Astrocyte (in vitro differentiated cells and primary cell): ENCODE data around the gene CDC42EP3. TPM values are rescaled to one million over a fixed set of nuclear protein-coding genes. Genes with fewer than 3 reads are reported as not detected.

Experiments
- DNase-seq: peaks from one replicate; pipeline ENCODE4 v3.0.0-alpha.2; 2010; ENCODE audit warnings: low read depth
- FAIRE-seq: peaks from 2 replicates; lab custom pipeline; 2011; peaks lifted over from hg19 to GRCh38; lab: Jason Lieb, UNC
- H2AFZ ChIP-seq: 2 replicates; pipeline ENCODE4 v1.6.0; 2012; ENCODE audit warnings: low read depth, low read length, inconsistent platforms
- H3K27ac ChIP-seq: 2 replicates; pipeline ENCODE4 v1.5.1; 2011; ENCODE audit warnings: low read depth, low read length, inconsistent platforms
- H3K27me3 ChIP-seq: 2 replicates; pipeline ENCODE4 v1.6.0; 2011; ENCODE audit warnings: low read length, inconsistent platforms; ENCODE audit not compliant: insufficient read depth
- H3K36me3 ChIP-seq: 2 replicates; pipeline ENCODE4 v1.5.1; 2011; ENCODE audit warnings: low read length, inconsistent platforms; ENCODE audit not compliant: insufficient read depth
- H3K4me1 ChIP-seq: 2 replicates; pipeline ENCODE4 v1.5.1; 2011; ENCODE audit warnings: low read length, inconsistent platforms; ENCODE audit not compliant: insufficient read depth
- H3K4me2 ChIP-seq: 2 replicates; pipeline ENCODE4 v1.6.0; 2012; ENCODE audit warnings: low read length, inconsistent platforms
- H3K4me3 ChIP-seq: 2 replicates; pipeline ENCODE4 v1.5.1; 2011; ENCODE audit warnings: low read depth, mild to moderate bottlenecking, low read length, inconsistent platforms; ENCODE audit not compliant: insufficient read depth
- H3K79me2 ChIP-seq: 2 replicates; pipeline ENCODE4 v1.6.0; 2012; ENCODE audit warnings: mild to moderate bottlenecking, low read length, inconsistent platforms; ENCODE audit not compliant: insufficient read depth
- H3K9ac ChIP-seq: 2 replicates; pipeline ENCODE4 v1.6.0; 2012; ENCODE audit warnings: mild to moderate bottlenecking, low read length, inconsistent platforms
- H3K9me3 ChIP-seq: 2 replicates; pipeline ENCODE4 v1.5.1; 2012; ENCODE audit warnings: low read depth, mild to moderate bottlenecking, low read length, inconsistent platforms; ENCODE audit not compliant: insufficient read depth
- H4K20me1 ChIP-seq: 2 replicates; pipeline ENCODE4 v1.6.0; 2012; ENCODE audit warnings: low read length, inconsistent platforms; ENCODE audit not compliant: insufficient read depth
- H3K27ac Mint-ChIP-seq: one replicate; pipeline ENCODE4 v1.8.0; 2021; ENCODE audit warnings: mild to moderate bottlenecking, mixed read lengths; ENCODE audit not compliant: unreplicated experiment
- H3K27me3 Mint-ChIP-seq: one replicate; pipeline ENCODE4 v1.8.0; 2021; ENCODE audit warnings: low read depth, mixed read lengths; ENCODE audit not compliant: unreplicated experiment
- H3K36me3 Mint-ChIP-seq: one replicate; pipeline ENCODE4 v1.8.0; 2021; ENCODE audit warnings: low read depth, mixed read lengths; ENCODE audit not compliant: unreplicated experiment
- H3K4me1 Mint-ChIP-seq: one replicate; pipeline ENCODE4 v1.8.0; 2021; ENCODE audit warnings: low read depth, mixed read lengths; ENCODE audit not compliant: unreplicated experiment
- H3K4me3 Mint-ChIP-seq: one replicate; pipeline ENCODE4 v1.8.0; 2021; ENCODE audit warnings: mild to moderate bottlenecking, moderate library complexity, mixed read lengths; ENCODE audit not compliant: unreplicated experiment
- H3K9me3 Mint-ChIP-seq: one replicate; pipeline ENCODE4 v1.8.0; 2021; ENCODE audit warnings: mild to moderate bottlenecking, mixed read lengths; ENCODE audit not compliant: unreplicated experiment
- CTCF ChIP-seq: IDR thresholded peaks from 2 replicates; pipeline ENCODE4 v1.5.1; 2011; ENCODE audit warnings: low read depth, mild to moderate bottlenecking, inconsistent platforms, low read length, moderate library complexity; ENCODE audit not compliant: insufficient read depth
- EZH2 ChIP-seq: IDR thresholded peaks from 2 replicates; pipeline ENCODE4 v1.6.1; 2012; ENCODE audit warnings: mild to moderate bottlenecking, low read length, inconsistent platforms; ENCODE audit not compliant: insufficient read depth
- total RNA-seq: library from RNA; stranded (reverse); gene quantifications from 2 replicates; pipeline ENCODE4 v1.2.1, GENCODE V29; 2021

Gene CDC42EP3
- total RNA-seq, 1 donor from 2014 or later = 94.3 TPM

- Mint-ChIP-seq H3K27ac (no peak overlapping the region), H3K27me3 (no peaks in the 10 kb centered on the region)
These were observed 15.5 kb upstream of the CDC42EP3 start for GRCh38 chr2:37686792-37687526.

GRCh38 chr2:37684809-37685208 is 13.4 kb upstream of the CDC42EP3 start:
- H3K4me3 ChIP-seq = no peak overlapping the region
- H3K4me3 Mint-ChIP-seq = no peak overlapping the region
- peaks cover 30% of the 10 kb centered on the region for H3K4me1 ChIP-seq
- no peaks in the 10 kb centered on the region for H3K9me3 ChIP-seq
- DNase-seq = no peak
- H3K27ac ChIP-seq = no peak overlapping the region
- no peak overlapping the region for H2AFZ ChIP-seq
- H4K20me1 ChIP-seq = no peaks in the 10 kb centered on the region
- no peak overlapping the region for H3K27ac Mint-ChIP-seq
- peaks cover 27% of the 10 kb centered on the region for H3K4me1 Mint-ChIP-seq
- no peak for TF ChIP-seq CTCF
- no peak for TF ChIP-seq EZH2
- no peak for FAIRE-seq
- no peaks in the 10 kb centered on the region for H3K36me3 ChIP-seq
- H3K27me3 ChIP-seq = no peaks in the 10 kb centered on the region
- H3K27me3 Mint-ChIP-seq = no peaks in the 10 kb centered on the region
- H3K4me2 ChIP-seq = no peak overlapping the region
- no peaks in the 10 kb centered on the region for H3K36me3 Mint-ChIP-seq
- H3K9ac ChIP-seq = no peak overlapping the region
- H3K9me3 Mint-ChIP-seq = peaks cover 3% of the 10 kb centered on the region
- no peaks in the 10 kb centered on the region for H3K79me2 ChIP-seq

More at GRCh38 chr2:37686792-37687526, 15.5 kb upstream of the CDC42EP3 start:
- Histone ChIP-seq H3K79me2 (no peaks in the 10 kb centered on the region), H3K4me1 (peaks cover 33% of the 10 kb centered on the region), H3K4me3 (no peak overlapping the region), H3K9ac (no peak overlapping the region), H3K27me3 (no peaks in the 10 kb centered on the region), H3K9me3 (no peaks in the 10 kb centered on the region), H4K20me1 (no peaks in the 10 kb centered on the region), H3K27ac (peak overlapping the region; percentile 18), H3K4me2 (peak overlapping the region; percentile 14), H3K36me3 (no peaks in the 10 kb centered on the region), H2AFZ (no peak overlapping the region)
- TF ChIP-seq EZH2 (no peak), CTCF (no peak)
- peaks cover 5% of the 10 kb centered on the region for H3K9me3 Mint-ChIP-seq
- H3K4me3 Mint-ChIP-seq = no peak overlapping the region
- no peak for FAIRE-seq
- H3K4me1 Mint-ChIP-seq = peaks cover 34% of the 10 kb centered on the region
- DNase-seq = peak; percentile 53
- H3K36me3 Mint-ChIP-seq = no peaks in the 10 kb centered on the region
